ENCODE results near the gene FLNC. TPM values are rescaled to one million over a fixed set of nuclear protein-coding genes. Genes with fewer than 3 reads are reported as not detected.
A peak's percentile ranks its signal among the peaks of the same experiment; 100 is the strongest.

Gene FLNC
- total RNA-seq (2014; rRNA removed; shearing (Covaris generic)), result 0.10 and 0.14 TPM in 2 replicates

DNA sequence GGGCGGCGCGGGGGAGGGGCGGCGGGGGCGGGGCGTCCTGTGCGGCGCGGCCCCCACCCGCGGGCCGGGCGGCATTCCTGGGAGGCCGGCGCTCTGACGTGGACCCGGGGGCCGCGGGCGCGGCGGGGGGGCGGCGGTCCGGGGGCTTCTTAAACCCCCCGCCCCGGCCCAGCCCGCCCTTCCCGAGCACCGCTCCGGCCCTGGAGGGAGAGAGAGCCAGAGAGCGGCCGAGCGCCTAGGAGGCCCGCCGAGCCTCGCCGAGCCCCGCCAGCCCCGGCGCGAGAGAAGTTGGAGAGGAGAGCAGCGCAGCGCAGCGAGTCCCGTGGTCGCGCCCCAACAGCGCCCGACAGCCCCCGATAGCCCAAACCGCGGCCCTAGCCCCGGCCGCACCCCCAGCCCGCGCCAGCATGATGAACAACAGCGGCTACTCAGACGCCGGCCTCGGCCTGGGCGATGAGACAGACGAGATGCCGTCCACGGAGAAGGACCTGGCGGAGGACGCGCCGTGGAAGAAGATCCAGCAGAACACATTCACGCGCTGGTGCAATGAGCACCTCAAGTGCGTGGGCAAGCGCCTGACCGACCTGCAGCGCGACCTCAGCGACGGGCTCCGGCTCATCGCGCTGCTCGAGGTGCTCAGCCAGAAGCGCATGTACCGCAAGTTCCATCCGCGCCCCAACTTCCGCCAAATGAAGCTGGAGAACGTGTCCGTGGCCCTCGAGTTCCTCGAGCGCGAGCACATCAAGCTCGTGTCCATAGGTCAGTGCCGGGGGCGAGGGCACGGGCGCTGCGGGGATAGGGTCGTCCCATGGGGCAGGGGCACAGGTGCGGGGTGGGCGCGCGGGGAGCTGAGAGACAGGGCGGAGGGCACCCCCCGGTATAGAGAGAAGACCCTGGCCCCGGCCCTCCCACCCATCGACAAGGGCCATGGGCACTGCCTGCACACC, at the start of gene FLNC:
Gene FLNC, plus strand, starts transcription at position 176 of the 947 bp plus-strand sequence. Its CDS starts 232 bp downstream, at position 408.
- DNase-seq (ENCODE audit: low spot score), result no peak

GRCh38 chr7:128781126-128781525, 49.1 kb upstream of the FLNC start:
- no peak for DNase-seq (ENCODE audit: low spot score)

- DNase-seq (ENCODE audit: low spot score), result no peak
Observed at GRCh38 chr7:128781851-128782250, 48.4 kb upstream of the FLNC start.

GRCh38 chr7:128783143-128783861, 46.9 kb upstream of the FLNC start:
- DNase-seq (ENCODE audit: low spot score), result peak; percentile 58

DNA sequence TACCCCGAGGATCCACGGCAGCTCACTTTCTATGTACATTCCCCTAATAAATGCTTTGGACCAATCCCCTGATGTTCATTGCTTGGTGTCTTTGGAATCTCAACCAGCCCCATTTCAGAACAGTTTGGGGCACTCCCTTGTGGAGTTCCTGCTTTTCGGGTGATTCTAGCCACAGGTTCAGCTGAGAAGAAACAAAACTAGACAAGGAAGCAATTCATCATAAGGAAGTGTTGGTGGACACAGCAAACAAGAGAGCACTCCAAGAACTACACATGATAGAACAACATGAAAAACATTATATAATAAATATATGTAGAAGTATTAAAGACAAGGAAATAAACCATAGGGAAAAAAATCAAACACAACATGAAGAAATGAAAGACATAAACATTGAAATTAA, 44.5 kb upstream of the FLNC start:
- no peak for DNase-seq (ENCODE audit: low spot score)

DNA sequence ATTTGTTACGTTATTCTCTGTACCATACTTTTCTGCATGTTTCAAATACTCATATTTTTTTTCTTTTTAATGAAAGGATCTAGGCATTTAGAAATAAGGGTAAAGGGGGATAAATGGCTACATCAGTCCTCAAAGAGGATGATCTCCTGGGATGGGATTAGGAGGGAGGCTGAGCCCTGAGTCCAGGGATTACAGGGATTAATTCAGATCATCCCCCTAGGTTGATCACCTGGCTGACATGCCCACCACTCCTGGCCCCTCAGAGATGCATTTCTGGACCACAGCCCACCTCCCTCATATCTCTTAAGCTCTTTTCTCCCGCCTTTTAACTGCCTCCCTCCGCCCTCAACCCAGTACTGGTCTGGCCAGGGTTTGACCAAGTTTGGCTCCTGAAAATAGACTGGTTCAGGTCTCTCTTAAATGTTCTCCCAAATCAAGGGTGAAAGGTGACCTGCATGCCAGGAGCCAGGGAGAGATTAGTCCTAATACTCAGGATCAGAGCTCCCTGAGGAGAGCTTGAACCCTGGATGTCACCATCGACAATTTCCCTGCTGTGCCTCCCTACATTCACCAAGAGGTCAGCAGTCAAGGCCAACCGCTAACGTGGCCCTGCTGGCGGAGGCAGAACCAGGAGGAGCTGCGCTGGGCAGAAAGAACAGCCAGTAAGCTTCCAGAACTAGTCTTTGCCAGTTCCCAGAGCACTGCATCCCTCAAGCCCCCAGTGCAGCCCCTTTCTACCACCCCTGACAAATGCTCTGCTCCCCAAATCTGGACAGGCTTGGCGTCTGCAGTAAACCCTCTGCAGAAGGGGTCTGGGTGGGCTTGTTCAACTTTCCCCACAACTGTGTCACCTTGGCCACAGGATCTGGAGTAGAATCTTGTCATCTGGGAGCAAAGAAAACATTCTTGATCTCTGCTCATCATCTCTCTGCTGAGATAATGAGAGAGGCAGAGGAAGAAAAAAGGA, 41.5 kb upstream of the FLNC start:
- DNase-seq (ENCODE audit: low spot score), result no peak

GRCh38 chr7:128790315-128791041, 39.7 kb upstream of the FLNC start:
- DNase-seq (ENCODE audit: low spot score), result no peak

GRCh38 chr7:128791121-128791971, 38.9 kb upstream of the FLNC start, which contains the start of gene CCDC136:
Gene CCDC136 (plus strand): TSS chr7:128791968. CDS start chr7:128792412, 444 bp downstream.
- DNase-seq (ENCODE audit: low spot score), result peak; percentile 42

DNA sequence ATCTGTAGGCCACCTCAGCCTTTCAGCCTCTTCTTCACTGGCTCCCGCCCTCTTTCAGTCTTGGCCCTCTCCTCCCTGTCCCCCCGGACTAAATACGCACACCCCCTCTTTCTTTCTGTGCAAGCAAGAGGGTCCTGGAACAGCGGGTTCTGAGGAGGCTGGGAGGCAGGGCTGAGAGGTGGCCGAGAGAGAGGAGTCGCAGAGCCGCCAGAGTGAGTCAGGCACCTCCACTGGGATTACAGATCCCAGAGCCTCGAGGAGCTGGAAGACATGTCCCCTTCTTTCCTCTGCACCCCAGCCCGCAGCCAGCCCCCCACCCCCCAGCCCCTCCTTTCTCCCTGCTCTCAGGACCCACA, 38.3 kb upstream of the FLNC start:
- no peak for DNase-seq (ENCODE audit: low spot score)

GRCh38 chr7:128792471-128793180, 37.6 kb upstream of the FLNC start:
- DNase-seq (ENCODE audit: low spot score), result no peak

- no peak for DNase-seq (ENCODE audit: low spot score)
Observed at GRCh38 chr7:128793181-128793547, 37.0 kb upstream of the FLNC start.

DNA sequence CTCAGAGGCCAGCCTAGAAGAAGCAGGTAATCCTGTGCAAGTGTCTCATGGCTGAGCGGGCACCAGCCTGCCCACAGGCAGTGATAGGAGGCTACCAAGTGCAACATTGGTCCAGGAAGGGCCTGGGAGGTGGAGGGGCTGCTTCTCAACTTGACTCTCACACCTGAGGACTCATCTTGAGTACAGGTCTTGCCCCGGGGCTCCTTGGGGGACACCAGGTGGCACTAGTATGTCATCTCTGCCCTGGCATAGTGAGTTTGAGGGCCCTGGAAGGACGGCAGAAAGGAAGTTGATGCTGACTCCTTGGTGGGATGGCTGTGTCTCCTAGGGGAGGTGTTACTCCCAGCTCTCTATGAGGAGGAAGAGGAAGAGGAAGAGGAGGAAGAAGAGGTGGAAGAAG, 36.2 kb upstream of the FLNC start:
- DNase-seq (ENCODE audit: low spot score), result no peak

DNA sequence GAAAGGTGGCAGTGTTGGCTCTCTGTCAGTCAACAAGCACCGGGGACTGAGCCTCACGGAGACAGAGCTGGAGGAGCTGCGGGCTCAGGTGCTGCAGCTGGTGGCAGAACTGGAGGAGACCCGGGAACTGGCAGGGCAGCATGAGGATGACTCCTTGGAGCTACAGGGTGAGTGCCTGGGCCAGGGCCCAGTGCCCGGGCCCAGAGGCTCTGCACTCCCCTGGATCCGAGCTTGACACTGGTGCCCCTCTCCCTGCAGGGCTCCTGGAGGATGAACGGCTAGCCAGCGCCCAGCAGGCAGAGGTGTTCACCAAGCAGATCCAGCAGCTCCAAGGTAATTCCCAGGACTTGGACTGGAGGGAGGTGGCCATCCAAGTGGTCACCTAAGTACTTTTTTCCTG, 35.8 kb upstream of the FLNC start:
- DNase-seq (ENCODE audit: low spot score), result no peak

DNA sequence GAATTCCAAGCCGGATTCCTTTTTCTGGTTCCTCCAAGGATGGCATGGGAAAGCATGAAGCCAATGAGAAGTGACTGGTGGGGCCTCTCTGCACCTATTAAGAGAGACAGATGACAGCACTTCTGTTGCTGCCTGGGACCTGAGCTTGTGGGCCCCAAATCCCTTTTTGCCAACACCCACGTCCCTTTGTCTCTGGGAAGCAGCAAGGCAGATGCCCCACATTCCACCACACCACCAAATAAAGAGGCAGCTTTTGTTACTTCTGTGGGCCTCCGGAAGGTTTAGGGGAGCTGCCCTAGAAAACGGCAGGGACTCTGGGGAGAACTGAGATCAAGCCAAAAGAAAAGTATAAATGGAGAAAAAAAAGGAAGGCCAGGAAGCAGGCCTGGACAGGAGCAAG, 35.1 kb upstream of the FLNC start:
- no peak for DNase-seq (ENCODE audit: low spot score)

- DNase-seq (ENCODE audit: low spot score), result no peak
Observed at GRCh38 chr7:128796327-128796726, 33.9 kb upstream of the FLNC start.

DNA sequence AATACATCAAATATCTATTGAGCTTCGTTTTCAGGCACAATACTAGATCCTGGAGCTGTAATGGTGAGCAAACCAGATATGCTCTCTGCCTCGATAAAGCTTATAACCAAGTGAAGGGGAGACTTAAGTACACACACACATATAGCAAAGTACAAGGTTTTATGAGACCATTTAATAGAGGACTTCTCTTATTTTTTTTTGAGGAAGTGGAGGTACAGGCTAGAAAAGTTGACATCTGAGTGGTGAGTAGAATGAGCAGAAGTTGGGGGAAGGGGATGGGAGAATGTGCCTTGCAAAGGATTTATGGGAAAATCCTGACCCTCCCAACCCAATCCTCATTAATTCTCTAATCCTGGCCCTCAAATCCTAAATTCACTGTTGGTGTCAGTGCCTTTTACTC, 30.8 kb upstream of the FLNC start:
- DNase-seq (ENCODE audit: low spot score), result no peak

DNA sequence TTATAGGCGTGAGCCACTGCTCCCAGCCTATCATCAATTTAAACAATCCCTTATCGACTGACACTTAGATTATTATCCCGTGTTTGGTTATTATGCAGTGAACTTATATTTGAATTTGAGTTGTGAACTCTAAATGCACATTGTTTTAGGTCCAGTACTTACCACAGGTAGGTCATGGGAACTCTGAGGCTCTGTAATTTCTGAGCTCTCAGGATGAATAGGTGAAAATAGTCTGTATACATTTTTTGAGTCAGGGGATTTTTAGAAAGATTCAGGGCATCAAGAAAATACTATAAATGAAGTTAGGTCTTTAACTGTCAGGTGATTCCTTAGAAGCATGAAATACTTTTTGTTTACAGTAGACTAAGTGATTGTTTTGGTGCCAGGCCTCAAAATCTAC, 29.6 kb upstream of the FLNC start:
- no peak for DNase-seq (ENCODE audit: low spot score)

- DNase-seq (ENCODE audit: low spot score), result no peak
Observed at GRCh38 chr7:128801003-128801402, 29.2 kb upstream of the FLNC start.

DNA sequence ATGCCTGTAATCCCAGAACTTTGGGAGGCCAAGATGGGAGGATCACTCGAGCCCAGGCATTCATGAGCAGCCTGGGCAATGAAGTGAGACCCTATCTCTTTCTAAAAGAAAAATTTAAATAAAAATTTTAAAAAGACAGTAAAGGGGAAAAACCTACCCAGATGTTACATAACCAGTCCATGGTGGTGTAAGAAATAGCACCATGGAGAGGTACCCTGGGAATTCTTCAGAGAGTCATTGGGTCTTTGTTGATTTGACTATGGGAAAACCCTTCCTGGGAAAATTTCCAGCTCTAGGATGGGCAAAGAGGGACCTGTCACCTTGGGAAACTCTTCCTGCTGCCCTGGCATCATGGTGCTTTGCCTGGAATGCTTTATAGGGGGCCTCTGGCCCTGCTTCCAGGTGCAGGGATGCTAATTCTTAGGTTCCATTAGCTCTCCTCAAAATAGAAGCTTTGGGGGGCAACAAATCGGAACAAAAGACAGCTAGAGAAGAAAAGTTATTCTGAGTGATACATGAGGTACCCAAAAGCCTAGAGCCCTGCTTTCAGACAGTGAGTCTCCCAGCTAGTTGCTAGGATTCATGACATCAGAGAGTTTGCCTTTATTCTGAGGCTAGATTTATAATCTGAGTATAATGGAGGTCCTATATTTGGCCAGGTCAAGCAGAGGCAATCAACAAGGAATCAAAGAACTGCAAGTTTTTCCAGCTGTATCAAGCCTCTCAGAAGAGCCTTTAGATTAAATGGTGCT, 28.4 kb upstream of the FLNC start:
- DNase-seq (ENCODE audit: low spot score), result no peak
